GM18526 (cell line): Measurements from ENCODE around the gene FAM76A.

ENCODE experiments used
- POLR2A ChIP-seq: IDR thresholded peaks from 3 replicates; pipeline ENCODE4 v1.6.1; 2011; ENCODE audit not compliant: insufficient read length; ENCODE audit errors: extremely low read depth

The FAM76A gene

GRCh38 chr1:27763358-27763757 is 37.6 kb downstream of the FAM76A start:
- no peak for TF ChIP-seq POLR2A

GRCh38 chr1:27770293-27770830 is 44.6 kb downstream of the FAM76A start:
- no peak for TF ChIP-seq POLR2A

- TF ChIP-seq POLR2A, result no peak
These were observed 46.5 kb downstream of the FAM76A start for GRCh38 chr1:27772036-27772931.

- peak; percentile 78 for TF ChIP-seq POLR2A
These were observed 47.4 kb downstream of the FAM76A start, which contains the start of gene STX12 for GRCh38 chr1:27772932-27773825. TSS of gene STX12 (plus strand) at chr1:27773219. CDS start at chr1:27773308, 89 bp downstream.

- no peak for TF ChIP-seq POLR2A
These were observed 48.2 kb downstream of the FAM76A start for GRCh38 chr1:27773826-27774445.

GRCh38 chr1:27774654-27775053 is 48.9 kb downstream of the FAM76A start:
- no peak for TF ChIP-seq POLR2A

- no peak for TF ChIP-seq POLR2A
These were observed 52.3 kb downstream of the FAM76A start for GRCh38 chr1:27778056-27778455.

- TF ChIP-seq POLR2A, result no peak
These were observed 53.4 kb downstream of the FAM76A start for GRCh38 chr1:27779122-27779521.

GRCh38 chr1:27782950-27783349 is 57.2 kb downstream of the FAM76A start:
- TF ChIP-seq POLR2A, result no peak

- no peak for TF ChIP-seq POLR2A
These were observed 58.9 kb downstream of the FAM76A start for GRCh38 chr1:27784700-27785099.

- no peak for TF ChIP-seq POLR2A
These were observed 60.2 kb downstream of the FAM76A start for GRCh38 chr1:27785781-27786455.

- TF ChIP-seq POLR2A, result no peak
These were observed 62.1 kb downstream of the FAM76A start for GRCh38 chr1:27787895-27788294.

- TF ChIP-seq POLR2A, result no peak
These were observed 63.8 kb downstream of the FAM76A start for GRCh38 chr1:27789540-27790041.

GRCh38 chr1:27795601-27796000 is 69.8 kb downstream of the FAM76A start:
- no peak for TF ChIP-seq POLR2A
